Peyer's patch (tissue), 4 donors: ENCODE data around the gene BRI3. TPM values are rescaled to one million over a fixed set of nuclear protein-coding genes. Genes with fewer than 3 reads are reported as not detected.

ENCODE experiments used
- DNase-seq, 3 donors: peaks; one replicate each; pipeline ENCODE4 v3.0.0-alpha.2; 2017 to 2019
- H3K27ac ChIP-seq, 4 donors: fragments of 200-600 bp; sonication (generic); one replicate each; pipeline ENCODE4 v1.5.1; 2016 to 2019
- H3K27me3 ChIP-seq, 2 donors: fragments of 200-600 bp; sonication (generic); one replicate each; pipeline ENCODE4 v1.5.1; 2019
- H3K36me3 ChIP-seq, 3 donors: fragments of 200-600 bp; sonication (generic); one replicate each; pipeline ENCODE4 v1.5.1; 2016 to 2019
- H3K4me1 ChIP-seq, 4 donors: fragments of 200-600 bp; sonication (generic); one replicate each; pipeline ENCODE4 v1.5.1; 2016 to 2019
- H3K4me3 ChIP-seq, 4 donors: fragments of 200-600 bp; sonication (generic); 1 replicate in 3 of 4; 2 replicates in 1 of 4; pipeline ENCODE4 v1.5.1; 2016 to 2019; ENCODE audit warnings: mild to moderate bottlenecking in 1 of 4
- H3K9me3 ChIP-seq, 4 donors: fragments of 200-600 bp; sonication (generic); one replicate each; pipeline ENCODE4 v1.5.1; 2016 to 2019; ENCODE audit warnings: mild to moderate bottlenecking in 1 of 4
- POLR2A ChIP-seq, 2 donors: fragments of 450-650 bp; IDR thresholded peaks; one replicate each; pipeline ENCODE4 v1.5.1; 2017; ENCODE audit warnings: antibody characterized with exemption in 2 of 2, mild to moderate bottlenecking in 2 of 2, moderate library complexity in 2 of 2
- total RNA-seq, 4 donors: library from RNA; depleted of rRNA; stranded (reverse); fragments of >200 nt; gene quantifications; one replicate each; pipeline ENCODE4 v1.1.0, GENCODE V29; 2016
- TF ChIP-seq, protein P1 (sequence below), 6 experiments: fragments of 450-650 bp in 4 of 6; fragments of 200-600 bp in 2 of 6; sonication (generic) in 1 of 6; IDR thresholded peaks; one replicate each; pipeline ENCODE4 v1.5.1; 2017 to 2019; ENCODE audit warnings: antibody characterized with exemption in 6 of 6, mild to moderate bottlenecking in 3 of 6, moderate library complexity in 1 of 6

The BRI3 gene
- total RNA-seq, 4 donors from 2014 or later = 21.5 to 91.2 (median 69.6) TPM

DNA sequence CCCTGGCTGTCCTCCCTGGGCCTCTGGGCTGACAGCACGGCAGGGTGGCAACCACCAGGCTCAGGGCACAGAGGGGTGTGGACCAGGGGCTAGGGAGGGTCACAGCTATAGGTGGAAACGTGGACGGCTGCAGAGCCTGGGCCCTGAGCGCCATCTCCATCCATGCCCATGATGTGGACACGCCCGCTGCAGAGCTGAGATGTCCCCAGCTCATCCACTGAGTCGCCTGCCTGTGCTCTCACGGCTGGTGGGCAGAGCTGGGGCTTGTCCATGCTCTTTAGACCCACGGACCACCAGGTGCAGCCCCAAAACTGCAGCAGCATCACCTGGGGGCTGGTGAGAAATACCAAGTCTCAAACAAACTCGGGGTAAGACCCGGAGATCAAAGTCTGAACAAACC, 45.6 kb upstream of the BRI3 start:
- H3K9me3 ChIP-seq = no peaks in the 10 kb centered on the region
- no peak overlapping the region for H3K4me3 ChIP-seq
- DNase-seq = no peak
- H3K36me3 ChIP-seq = peaks cover 0 to 55% (median 0%) of the 10 kb centered on the region in 3 donors
- TF ChIP-seq, protein P1, sequence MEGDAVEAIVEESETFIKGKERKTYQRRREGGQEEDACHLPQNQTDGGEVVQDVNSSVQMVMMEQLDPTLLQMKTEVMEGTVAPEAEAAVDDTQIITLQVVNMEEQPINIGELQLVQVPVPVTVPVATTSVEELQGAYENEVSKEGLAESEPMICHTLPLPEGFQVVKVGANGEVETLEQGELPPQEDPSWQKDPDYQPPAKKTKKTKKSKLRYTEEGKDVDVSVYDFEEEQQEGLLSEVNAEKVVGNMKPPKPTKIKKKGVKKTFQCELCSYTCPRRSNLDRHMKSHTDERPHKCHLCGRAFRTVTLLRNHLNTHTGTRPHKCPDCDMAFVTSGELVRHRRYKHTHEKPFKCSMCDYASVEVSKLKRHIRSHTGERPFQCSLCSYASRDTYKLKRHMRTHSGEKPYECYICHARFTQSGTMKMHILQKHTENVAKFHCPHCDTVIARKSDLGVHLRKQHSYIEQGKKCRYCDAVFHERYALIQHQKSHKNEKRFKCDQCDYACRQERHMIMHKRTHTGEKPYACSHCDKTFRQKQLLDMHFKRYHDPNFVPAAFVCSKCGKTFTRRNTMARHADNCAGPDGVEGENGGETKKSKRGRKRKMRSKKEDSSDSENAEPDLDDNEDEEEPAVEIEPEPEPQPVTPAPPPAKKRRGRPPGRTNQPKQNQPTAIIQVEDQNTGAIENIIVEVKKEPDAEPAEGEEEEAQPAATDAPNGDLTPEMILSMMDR (IDR thresholded peaks at IDR 0.05) = no peak
- no peak for TF ChIP-seq POLR2A (IDR thresholded peaks at IDR 0.05)
- no peak overlapping the region for H3K27ac ChIP-seq
- no peaks in the 10 kb centered on the region for H3K27me3 ChIP-seq
- no peaks in the 10 kb centered on the region for H3K4me1 ChIP-seq

DNA sequence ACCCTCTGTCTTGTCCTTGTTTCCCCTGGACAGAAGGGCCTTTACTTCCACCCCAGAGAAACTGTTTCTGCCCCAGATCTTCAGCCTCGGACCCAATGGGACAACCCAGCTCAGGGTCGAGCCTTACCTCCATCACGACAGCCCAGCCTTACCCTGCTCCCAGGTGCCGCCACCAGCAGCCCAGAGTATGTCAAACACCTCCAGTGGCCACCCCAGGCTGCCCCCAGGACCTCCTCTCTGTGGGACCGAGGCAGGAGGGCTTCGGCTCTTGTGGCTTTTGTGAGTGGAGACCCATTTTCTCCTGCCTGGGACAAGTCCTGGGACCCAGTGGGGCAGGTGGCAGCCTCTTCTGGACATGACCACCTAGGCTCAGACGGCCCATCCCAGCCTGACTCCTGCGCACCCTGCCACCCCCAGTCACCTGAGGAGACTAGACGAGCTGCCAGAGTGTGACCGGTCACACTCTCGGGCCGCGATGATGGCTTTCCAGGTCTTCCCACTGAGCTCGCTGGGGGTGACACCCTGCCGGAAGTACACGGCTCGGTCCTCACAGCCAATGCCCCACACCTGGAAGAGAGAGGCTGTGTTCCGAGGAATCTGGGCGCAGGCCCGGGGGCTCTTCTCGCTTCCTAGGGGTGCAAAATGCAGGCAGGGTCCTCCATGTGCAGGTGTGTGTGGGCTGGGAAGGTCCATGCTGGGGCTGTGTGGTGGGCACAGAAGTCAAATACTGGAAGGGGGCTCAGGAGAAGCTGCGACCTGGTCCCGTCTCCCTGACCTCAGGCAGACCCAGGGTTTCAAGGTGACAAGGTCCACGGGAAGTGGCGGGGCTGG, 44.9 kb upstream of the BRI3 start:
- Histone ChIP-seq H3K27ac (no peak overlapping the region), H3K4me3 (no peak overlapping the region), H3K9me3 (no peaks in the 10 kb centered on the region), H3K36me3 (peaks cover 0 to 51% (median 0%) of the 10 kb centered on the region in 3 donors), H3K27me3 (no peaks in the 10 kb centered on the region), H3K4me1 (no peaks in the 10 kb centered on the region)
- no peak for DNase-seq
- TF ChIP-seq POLR2A (IDR thresholded peaks at IDR 0.05) = no peak
- TF ChIP-seq, protein P1 (IDR thresholded peaks at IDR 0.05) = no peak

DNA sequence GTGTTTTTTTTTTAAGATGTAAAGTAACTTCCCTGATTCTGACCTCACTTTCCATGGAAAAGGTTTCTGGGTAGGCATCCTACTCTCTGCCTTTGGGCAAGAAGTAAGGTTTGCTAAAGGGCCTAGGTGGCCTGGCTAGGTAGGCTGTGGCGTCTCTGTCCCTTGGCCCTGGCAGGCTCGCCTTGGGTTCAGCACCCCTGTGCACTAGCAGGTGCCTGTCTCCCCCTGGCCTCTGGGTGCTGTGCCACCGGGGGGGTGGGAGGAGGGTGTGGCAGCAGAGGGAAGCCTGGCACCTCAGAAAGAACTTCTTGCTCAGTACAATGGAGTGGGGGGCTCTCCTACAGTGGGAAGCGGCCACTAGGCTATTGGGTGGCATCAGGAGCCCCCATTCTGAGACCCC, 43.4 kb upstream of the BRI3 start:
- Histone ChIP-seq H3K4me1 (no peaks in the 10 kb centered on the region), H3K27me3 (no peaks in the 10 kb centered on the region), H3K4me3 (no peak overlapping the region), H3K9me3 (no peaks in the 10 kb centered on the region), H3K27ac (no peak overlapping the region), H3K36me3 (peaks cover 0 to 55% (median 0%) of the 10 kb centered on the region in 3 donors)
- DNase-seq = no peak
- TF ChIP-seq, protein P1 (IDR thresholded peaks at IDR 0.05) = no peak
- TF ChIP-seq POLR2A (IDR thresholded peaks at IDR 0.05) = no peak

DNA sequence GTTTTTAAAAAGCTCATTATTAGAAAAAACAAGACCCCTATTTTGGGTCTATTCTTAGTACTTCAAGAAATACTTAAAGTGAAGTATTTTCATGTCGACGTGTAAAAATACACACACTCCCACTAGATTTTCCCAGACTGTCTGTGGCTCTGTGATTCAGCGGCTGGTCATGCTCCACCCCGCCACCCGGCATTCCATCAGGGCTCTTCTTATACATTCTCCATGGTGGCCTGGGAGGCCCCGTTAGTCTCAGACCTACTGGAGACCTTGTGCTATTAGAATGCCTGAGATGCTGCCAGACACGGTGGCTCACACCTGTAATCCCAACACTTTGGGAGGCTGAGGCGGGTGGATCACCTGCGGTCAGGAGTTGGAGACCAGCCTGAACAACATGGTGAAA, 42.5 kb upstream of the BRI3 start:
- DNase-seq = no peak
- TF ChIP-seq POLR2A (IDR thresholded peaks at IDR 0.05) = no peak
- TF ChIP-seq, protein P1 (IDR thresholded peaks at IDR 0.05) = no peak
- Histone ChIP-seq H3K27me3 (no peaks in the 10 kb centered on the region), H3K4me3 (no peak overlapping the region), H3K36me3 (peaks cover 0 to 54% (median 0%) of the 10 kb centered on the region in 3 donors), H3K9me3 (no peaks in the 10 kb centered on the region), H3K4me1 (no peaks in the 10 kb centered on the region), H3K27ac (no peak overlapping the region)

DNA sequence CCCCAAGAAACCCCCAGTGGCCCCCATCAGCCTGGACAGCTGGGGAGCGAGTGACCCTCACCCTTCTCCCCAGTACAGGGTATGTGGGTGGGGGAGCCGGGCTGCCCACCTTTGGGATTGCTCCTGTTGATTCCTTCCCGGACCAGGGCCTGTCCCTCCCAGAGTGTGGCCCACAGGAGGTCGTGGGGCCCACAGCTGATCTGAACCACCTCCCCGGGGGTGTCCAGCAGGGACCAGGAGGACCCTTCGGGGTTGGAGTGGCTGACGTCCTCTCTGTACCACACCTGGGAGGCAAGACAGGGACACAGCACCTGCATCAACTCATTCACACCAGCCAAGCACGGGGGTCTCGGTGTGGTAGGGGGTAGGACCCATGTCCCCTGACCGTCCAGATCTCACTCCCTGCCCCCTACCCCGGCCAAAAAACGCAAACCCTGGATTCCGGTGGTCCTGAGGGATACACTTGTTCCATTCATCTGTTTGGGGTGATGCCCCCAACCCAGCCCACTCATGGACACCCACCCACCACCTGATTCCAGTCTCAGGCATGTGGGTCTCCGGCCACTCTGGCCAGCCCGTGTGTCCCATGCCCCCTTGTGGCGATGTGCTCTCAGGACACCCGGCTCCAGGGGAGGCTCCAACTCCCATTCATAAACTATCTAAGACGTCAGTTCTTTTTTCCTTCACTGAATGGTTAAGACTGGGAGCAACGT, 40.4 kb upstream of the BRI3 start:
- Histone ChIP-seq H3K9me3 (no peaks in the 10 kb centered on the region), H3K4me1 (no peaks in the 10 kb centered on the region), H3K4me3 (no peak overlapping the region), H3K36me3 (peaks cover 0 to 67% (median 0%) of the 10 kb centered on the region in 3 donors), H3K27ac (no peak overlapping the region), H3K27me3 (no peaks in the 10 kb centered on the region)
- DNase-seq = peak; percentile 29 to 63 (median 63)
- TF ChIP-seq, protein P1 (IDR thresholded peaks at IDR 0.05) = peak in 4 of 6 experiments; percentile 55 to 62 (median 57)
- no peak for TF ChIP-seq POLR2A (IDR thresholded peaks at IDR 0.05)
